Tibial artery (tissue), 4 donors: ENCODE data around the gene TOP2A.

Experiments
- DNase-seq, 2 donors: peaks; one replicate each; pipeline ENCODE4 v3.0.0-alpha.2; 2019
- H3K27ac ChIP-seq, 2 donors: fragments of 200-600 bp; sonication (generic) in 1 of 2; 1 replicate in 1 of 2; 2 replicates in 1 of 2; pipeline ENCODE4 v1.5.1; 2018 to 2019; ENCODE audit warnings: mild to moderate bottlenecking in 1 of 2
- H3K27me3 ChIP-seq, 2 donors: fragments of 200-600 bp; sonication (generic) in 1 of 2; one replicate each; pipeline versions ENCODE4 v1.5.1 to v1.6.0; 2016 to 2019
- H3K36me3 ChIP-seq, 3 donors: fragments of 200-600 bp; sonication (generic) in 2 of 3; one replicate each; pipeline ENCODE4 v1.5.1; 2016 to 2019; ENCODE audit warnings: mild to moderate bottlenecking in 2 of 3
- H3K4me1 ChIP-seq, 4 donors: fragments of 200-600 bp; sonication (generic) in 2 of 4; 1 replicate in 3 of 4; 2 replicates in 1 of 4; pipeline ENCODE4 v1.5.1; 2016 to 2019
- H3K4me3 ChIP-seq, 2 donors: fragments of 200-600 bp; sonication (generic) in 1 of 2; 1 replicate in 1 of 2; 2 replicates in 1 of 2; pipeline ENCODE4 v1.5.1; 2018 to 2019; ENCODE audit warnings: mild to moderate bottlenecking in 2 of 2
- H3K9me3 ChIP-seq, 3 donors: fragments of 200-600 bp; sonication (generic) in 1 of 3; one replicate each; pipeline ENCODE4 v1.5.1; 2016 to 2019
- CTCF ChIP-seq, 2 experiments: fragments of 200-600 bp in 1 of 2; fragments of 450-650 bp in 1 of 2; IDR thresholded peaks; one replicate each; pipeline ENCODE4 v1.5.1; 2017 to 2019; ENCODE audit warnings: antibody characterized with exemption in 2 of 2, mild to moderate bottlenecking in 1 of 2, moderate library complexity in 1 of 2
- intact Hi-C: fragments of 100-400 bp; cut with DNase I; formaldehyde crosslinking; loops from one replicate; pipeline ENCODE4 v1.15.0; 2023; ENCODE audit warnings: low total_unique reads

Gene TOP2A

GRCh38 chr17:40443988-40444899 lies 26.5 kb upstream of the TOP2A start:
- peaks cover 0 to 66% (median 53%) of the 10 kb centered on the region in 4 donors for H3K4me1 ChIP-seq
- TF ChIP-seq CTCF (IDR thresholded peaks at IDR 0.05), result peak in 1 of 2 experiments; percentile 0
- H3K4me3 ChIP-seq, result peak overlapping the region; percentile 59 to 67
- H3K27ac ChIP-seq, result peak overlapping the region; percentile 94
- DNase-seq, result no peak
- H3K36me3 ChIP-seq, result no peaks in the 10 kb centered on the region
- H3K27me3 ChIP-seq, result no peaks in the 10 kb centered on the region
- H3K9me3 ChIP-seq, result no peaks in the 10 kb centered on the region
- intact Hi-C loops, result loop anchor here (5.0 kb wide), 2 partner anchors 88 to 113 kb away; no protein-coding TSS in a partner anchor

DNA sequence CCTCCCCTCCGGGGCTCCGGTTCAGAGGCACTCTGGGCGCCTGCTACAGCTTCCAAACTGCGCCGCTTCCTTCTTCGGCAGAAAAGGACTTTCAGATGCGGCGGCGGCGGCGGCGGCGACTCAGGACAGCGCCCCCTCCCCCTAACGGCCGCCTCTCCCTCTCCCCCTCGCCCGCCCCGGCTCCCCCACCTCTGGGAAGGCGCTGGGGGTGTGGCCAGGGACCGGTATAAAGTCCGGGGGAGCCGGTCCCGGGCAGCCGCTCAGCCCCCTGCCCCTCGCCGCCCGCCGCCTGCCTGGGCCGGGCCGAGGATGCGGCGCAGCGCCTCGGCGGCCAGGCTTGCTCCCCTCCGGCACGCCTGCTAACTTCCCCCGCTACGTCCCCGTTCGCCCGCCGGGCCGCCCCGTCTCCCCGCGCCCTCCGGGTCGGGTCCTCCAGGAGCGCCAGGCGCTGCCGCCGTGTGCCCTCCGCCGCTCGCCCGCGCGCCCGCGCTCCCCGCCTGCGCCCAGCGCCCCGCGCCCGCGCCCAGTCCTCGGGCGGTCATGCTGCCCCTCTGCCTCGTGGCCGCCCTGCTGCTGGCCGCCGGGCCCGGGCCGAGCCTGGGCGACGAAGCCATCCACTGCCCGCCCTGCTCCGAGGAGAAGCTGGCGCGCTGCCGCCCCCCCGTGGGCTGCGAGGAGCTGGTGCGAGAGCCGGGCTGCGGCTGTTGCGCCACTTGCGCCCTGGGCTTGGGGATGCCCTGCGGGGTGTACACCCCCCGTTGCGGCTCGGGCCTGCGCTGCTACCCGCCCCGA lies 25.7 kb upstream of the TOP2A start, which contains the start of gene IGFBP4:
Gene IGFBP4 (plus strand): TSS at position 255 of the 792 bp plus-strand sequence. CDS start 286 bp downstream, at position 541.
- DNase-seq, result peak; percentile 79 to 92
- intact Hi-C loops, result loop anchor here (5.0 kb wide), 2 partner anchors 89 to 114 kb away; no protein-coding TSS in a partner anchor
- Histone ChIP-seq H3K36me3 (no peaks in the 10 kb centered on the region), H3K9me3 (no peaks in the 10 kb centered on the region), H3K27me3 (no peaks in the 10 kb centered on the region), H3K27ac (peak within 1 kb of the TSS; percentile 94), H3K4me1 (peaks cover 0 to 57% (median 44%) of the 10 kb centered on the region in 4 donors), H3K4me3 (peak within 1 kb of the TSS; percentile 59 to 67)
- peak; percentile 35 to 50 for TF ChIP-seq CTCF (IDR thresholded peaks at IDR 0.05)

- Histone ChIP-seq H3K36me3 (no peaks in the 10 kb centered on the region), H3K27me3 (no peaks in the 10 kb centered on the region), H3K4me3 (peak overlapping the region; percentile 59 to 67), H3K9me3 (no peaks in the 10 kb centered on the region), H3K27ac (peak overlapping the region; percentile 94), H3K4me1 (peaks cover 0 to 49% (median 37%) of the 10 kb centered on the region in 4 donors)
- TF ChIP-seq CTCF (IDR thresholded peaks at IDR 0.05), result peak in 1 of 2 experiments; percentile 35
- intact Hi-C loops, result loop anchor here (5.0 kb wide), 2 partner anchors 90 to 115 kb away; no protein-coding TSS in a partner anchor
- DNase-seq, result peak; percentile 55 to 86
Observed at GRCh38 chr17:40442392-40443195, 24.9 kb upstream of the TOP2A start.

DNA sequence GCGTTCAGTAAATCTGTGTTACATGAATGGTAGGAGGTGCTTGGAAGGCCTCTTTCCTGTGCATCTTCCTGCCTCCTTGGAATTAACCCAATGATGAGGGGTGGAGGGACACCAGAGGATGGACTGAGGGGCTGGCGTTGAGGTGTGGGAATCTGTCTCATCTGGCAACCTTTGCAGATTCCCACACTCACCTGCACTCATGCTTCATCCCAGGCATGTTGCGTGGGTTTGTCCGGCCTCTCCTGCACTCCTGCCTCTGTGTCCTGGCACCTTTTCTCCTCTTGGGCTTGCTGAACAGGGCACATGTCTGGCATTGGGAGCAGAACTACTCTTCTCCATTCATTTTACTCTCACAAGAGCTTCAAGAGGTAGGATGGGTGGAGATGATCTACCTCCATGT lies 22.5 kb upstream of the TOP2A start:
- intact Hi-C loops, result loop anchor here (5.0 kb wide), 2 partner anchors 92 to 117 kb away; no protein-coding TSS in a partner anchor
- no peaks in the 10 kb centered on the region for H3K27me3 ChIP-seq

More for the DNA sequence above, 22.5 kb upstream of the TOP2A start:
- no peak overlapping the region for H3K4me3 ChIP-seq
- no peak for TF ChIP-seq CTCF (IDR thresholded peaks at IDR 0.05)
- DNase-seq, result peak in 1 of 2 donors; percentile 61
- no peaks in the 10 kb centered on the region for H3K9me3 ChIP-seq
- H3K36me3 ChIP-seq, result no peaks in the 10 kb centered on the region
- no peak overlapping the region for H3K27ac ChIP-seq
- H3K4me1 ChIP-seq, result peaks cover 0 to 33% (median 18%) of the 10 kb centered on the region in 4 donors
